HTERT RPE-1 (cell line): ENCODE results near the gene VASH1.

ENCODE experiments used
- in situ Hi-C: fragments of 300-500 bp; cut with MboI; formaldehyde crosslinking; loops from 4 replicates; pipeline ENCODE4 v1.14.3; 2020; ENCODE audit warnings: low sequenced_read_pairs

The VASH1 gene

GRCh38 chr14:76742185-76742584 lies 19.1 kb upstream of the VASH1 start:
- in situ Hi-C loops, result no loop called here

GRCh38 chr14:76742966-76743365 lies 18.3 kb upstream of the VASH1 start:
- in situ Hi-C loops, result no loop called here

GRCh38 chr14:76752744-76753143 lies 8.5 kb upstream of the VASH1 start:
- in situ Hi-C loops, result no loop called here

GRCh38 chr14:76753541-76754198 lies 7.6 kb upstream of the VASH1 start:
- in situ Hi-C loops, result no loop called here

GRCh38 chr14:76754586-76754985 lies 6.7 kb upstream of the VASH1 start:
- in situ Hi-C loops, result no loop called here

DNA sequence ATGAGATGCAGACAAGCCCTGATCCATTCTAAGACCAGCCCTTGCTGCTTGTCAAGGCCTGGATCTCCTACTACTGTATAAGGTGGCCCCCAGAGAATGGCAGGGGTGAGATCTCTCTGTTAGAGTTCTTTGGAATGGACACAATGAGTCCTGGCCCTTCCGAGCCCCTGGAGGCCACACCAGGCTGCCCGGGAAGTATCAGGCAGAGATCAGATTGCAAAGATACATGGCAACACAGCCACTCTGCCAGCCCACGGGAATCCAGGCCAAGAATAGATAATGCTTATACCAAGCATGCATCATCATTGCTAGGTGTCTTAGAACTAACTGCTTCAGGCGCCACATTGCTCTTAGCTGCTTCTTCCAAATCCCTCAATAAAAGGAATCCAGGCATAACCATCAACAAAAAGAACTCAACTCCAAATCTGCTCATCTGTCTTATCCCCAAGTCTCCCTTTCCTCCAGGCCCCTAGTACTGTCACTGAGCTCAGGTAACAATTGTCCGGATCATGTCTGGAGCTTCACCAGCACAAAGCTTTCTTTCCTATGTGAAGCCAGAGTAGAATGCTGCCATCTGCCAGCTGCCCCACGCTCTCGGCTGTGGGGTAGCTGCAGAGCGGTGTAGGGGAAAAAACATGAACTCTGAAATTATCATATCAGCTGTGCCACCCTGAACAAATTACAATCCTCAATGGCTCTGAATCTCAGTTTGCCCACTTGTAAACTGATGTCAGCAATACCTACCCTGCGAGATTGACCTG lies 5.5 kb upstream of the VASH1 start:
- in situ Hi-C loops, result no loop called here

DNA sequence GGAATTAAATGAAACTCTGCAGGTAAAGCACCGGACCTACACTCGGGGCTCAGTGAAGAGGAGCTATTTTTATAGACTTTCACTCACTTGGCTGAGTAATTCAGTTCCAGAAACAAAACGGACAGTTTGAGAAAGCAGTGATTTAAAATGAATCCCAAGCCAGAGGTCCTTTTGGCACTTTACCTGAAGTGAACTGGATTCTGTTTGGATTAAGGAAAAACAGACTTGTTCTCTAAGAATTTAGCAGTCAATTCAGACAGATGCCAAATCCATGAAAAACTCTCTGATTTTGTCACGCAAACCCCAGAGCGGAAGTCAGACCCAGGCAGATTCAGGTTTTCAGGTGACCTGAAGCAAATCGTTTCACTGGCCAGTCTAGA lies 4.9 kb upstream of the VASH1 start:
- in situ Hi-C loops, result no loop called here

GRCh38 chr14:76759589-76759988 lies 1.7 kb upstream of the VASH1 start:
- in situ Hi-C loops, result no loop called here

GRCh38 chr14:76760331-76761135 lies 735 bp upstream of the VASH1 start:
- in situ Hi-C loops, result no loop called here

DNA sequence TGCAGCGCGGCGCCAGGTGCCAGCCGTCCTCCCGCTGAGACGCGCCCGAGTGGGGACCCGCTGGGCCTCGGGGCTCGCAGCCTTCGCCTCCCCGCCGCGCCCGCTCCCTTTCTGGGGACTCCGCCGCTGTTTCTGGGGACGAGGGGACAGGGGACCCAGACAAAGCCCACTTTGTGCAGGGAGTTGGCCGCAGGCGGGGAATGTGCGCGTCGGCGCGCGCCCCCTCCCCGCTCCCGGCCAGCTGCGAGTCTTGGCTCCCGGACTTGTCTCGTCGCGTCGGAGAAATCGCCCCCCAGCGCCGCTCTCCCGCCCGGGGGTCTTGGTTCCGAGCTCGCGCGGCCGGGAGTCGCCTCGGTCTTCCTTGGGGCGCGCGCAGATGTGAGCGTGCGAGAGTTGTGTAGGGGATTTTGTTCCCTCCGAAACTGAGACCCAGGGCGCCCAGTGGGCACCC lies 717 bp downstream of the VASH1 start:
- in situ Hi-C loops, result no loop called here

GRCh38 chr14:76762411-76763095 lies 1.3 kb downstream of the VASH1 start:
- in situ Hi-C loops, result no loop called here

- in situ Hi-C loops, result no loop called here
Measured at GRCh38 chr14:76763096-76764041, 2.1 kb downstream of the VASH1 start.

- in situ Hi-C loops, result no loop called here
Measured at GRCh38 chr14:76765461-76765931, 4.2 kb downstream of the VASH1 start.

DNA sequence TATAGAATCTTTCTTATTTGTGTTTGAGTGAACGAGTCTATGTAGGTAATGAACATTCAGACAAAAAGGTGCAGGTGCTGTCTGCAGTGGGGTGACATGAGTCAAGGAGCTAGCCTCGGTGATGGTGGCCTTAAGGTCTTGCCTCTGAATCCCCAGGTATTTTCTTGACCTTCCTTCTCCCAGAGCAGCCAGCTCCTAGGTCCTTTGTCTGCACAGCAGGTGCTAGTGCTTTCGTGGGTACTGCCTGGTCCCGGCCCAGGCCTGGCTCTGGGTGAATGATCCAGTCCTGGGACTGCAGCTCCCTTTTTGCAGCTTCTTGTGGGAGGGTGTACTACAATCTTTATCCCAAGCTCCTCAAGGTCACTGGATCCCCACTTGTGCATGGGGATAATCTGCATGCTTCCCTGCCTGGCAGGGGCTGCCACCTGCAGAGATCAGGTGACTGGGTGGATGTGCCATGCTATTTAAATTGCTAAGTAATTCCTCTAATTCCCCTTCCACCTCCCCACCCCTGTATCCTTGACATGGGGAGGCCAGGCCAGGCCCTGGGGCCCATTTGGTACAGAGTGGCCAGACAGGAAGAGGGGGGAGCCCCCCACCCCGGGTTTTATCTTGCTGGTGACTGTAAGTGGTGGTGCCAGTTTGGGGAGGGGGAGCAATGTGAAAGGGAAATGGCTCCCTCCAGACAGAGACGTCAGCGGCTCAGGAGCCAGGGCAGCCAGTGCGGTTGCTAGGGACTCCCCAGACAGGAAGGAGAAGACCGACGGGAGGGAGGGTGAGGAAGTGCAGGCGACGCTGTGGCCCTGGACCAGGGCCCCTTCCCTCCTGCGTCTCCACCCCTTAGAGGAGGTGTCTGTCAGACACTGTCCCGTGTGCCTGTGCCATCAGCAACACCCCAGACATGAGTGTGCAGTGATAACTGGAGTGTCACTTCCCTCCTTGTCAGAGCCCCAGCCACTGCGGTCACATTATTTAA lies 6.7 kb downstream of the VASH1 start:
- in situ Hi-C loops, result no loop called here

DNA sequence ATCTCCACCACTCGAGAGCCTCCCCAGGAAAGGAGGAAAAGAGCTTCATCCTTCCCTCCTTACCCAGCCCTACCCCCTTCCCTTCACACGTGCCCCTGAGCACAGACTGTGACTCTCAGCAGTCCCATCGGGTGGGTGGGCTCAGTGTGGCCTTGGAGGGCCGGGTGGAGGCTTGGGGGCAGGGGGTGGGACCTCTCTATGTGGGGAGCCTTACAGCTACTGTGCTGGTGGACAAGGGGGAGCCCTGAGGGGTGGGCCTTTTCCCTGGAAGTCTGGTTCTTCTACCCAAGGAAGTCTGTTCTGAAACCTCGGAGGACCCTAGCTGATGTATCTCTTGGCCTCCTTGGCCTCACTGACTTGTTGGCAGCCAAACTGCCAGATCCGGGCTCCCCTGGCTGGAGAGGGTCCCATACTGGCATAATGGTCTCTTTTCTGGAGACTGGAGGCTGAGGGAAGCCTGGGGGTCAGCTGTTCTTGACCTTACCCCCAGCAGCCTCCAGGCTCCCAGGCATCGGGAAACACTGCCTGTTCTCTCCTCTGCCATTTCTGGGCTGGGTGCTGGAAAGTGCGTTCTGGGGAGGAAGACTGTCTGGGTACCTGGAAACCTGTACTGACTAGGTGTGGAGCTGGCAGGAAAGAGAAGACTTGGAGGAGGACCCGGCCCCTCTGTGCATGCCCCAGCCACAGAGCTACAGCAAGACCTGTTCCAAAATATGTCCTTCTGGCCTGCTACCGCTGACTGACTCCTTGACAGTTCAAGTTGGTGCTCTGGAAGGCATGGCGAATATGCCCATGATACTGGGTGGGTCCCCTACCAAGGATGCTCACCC lies 7.6 kb downstream of the VASH1 start:
- in situ Hi-C loops, result no loop called here

GRCh38 chr14:76769636-76770292 lies 8.5 kb downstream of the VASH1 start:
- in situ Hi-C loops, result no loop called here
